Measurements from ENCODE around the gene GALNT8.
"Not testable (repeated sequence)": the region's sequence is repeated elsewhere in the genome, so short reads cannot be mapped to it uniquely, and the experiment has no call there.

GRCh38 chr12:4721587-4721986 lies 1.4 kb downstream of the GALNT8 start:
- TF ChIP-seq CTCF, EP300 (IDR thresholded peaks at IDR 0.05): not testable (repeated sequence)

Data from esophagus muscularis mucosa (tissue), 3 donors.